HEK293T (cell line): ENCODE results near the gene EYA4.

ENCODE experiments used
- FOXK2 ChIP-seq: fragments of 450-650 bp; IDR thresholded peaks from 2 replicates; pipeline ENCODE4 v1.6.1; 2016; ENCODE audit warnings: mild to moderate bottlenecking
- HDGF ChIP-seq: fragments of 450-650 bp; IDR thresholded peaks from 2 replicates; pipeline ENCODE4 v1.6.1; 2017; ENCODE audit warnings: antibody characterized with exemption, borderline replicate concordance
- NFRKB ChIP-seq: fragments of 450-650 bp; IDR thresholded peaks from 2 replicates; pipeline ENCODE4 v1.6.1; 2016; ENCODE audit warnings: mild to moderate bottlenecking, moderate library complexity
- SUZ12 ChIP-seq: fragments of 450-650 bp; IDR thresholded peaks from 2 replicates; pipeline ENCODE4 v1.6.1; 2016; ENCODE audit warnings: mild to moderate bottlenecking
- TARDBP ChIP-seq: fragments of 450-650 bp; IDR thresholded peaks from 2 replicates; pipeline ENCODE4 v1.6.1; 2016

DNA sequence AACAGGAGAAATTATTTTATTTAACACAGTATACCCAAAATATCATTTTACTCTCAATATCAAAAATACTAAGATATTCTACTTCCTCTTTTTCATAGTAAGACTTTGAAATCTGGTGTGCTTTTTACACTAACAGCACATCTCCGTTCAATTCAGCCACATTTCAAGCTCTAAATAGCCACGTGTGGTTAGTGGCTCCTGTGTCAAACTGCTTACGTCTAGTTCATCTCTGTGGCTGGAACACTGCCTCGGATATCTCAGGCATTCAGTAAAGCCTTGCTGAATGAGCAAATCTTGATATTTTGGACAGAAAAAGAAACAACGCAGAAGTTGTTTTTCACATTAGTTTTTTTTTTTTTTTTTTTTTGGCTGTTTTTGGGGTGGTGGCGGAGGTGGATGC is 136.1 kb downstream of the EYA4 start:
- TF ChIP-seq NFRKB (no peak), TARDBP (no peak), SUZ12 (no peak), FOXK2 (no peak), HDGF (no peak)
